H9 (cell line): ENCODE data around the gene OLIG1. TPM values are rescaled to one million over a fixed set of nuclear protein-coding genes. Genes with fewer than 3 reads are reported as not detected.

ENCODE experiments used
- DNase-seq: peaks from one replicate; pipeline ENCODE4 v3.0.0-alpha.2; 2017
- H2AFZ ChIP-seq: one replicate; pipeline ENCODE4 v1.6.1; 2013; ENCODE audit warnings: mild to moderate bottlenecking, low read length, control low read depth, moderate library complexity
- H2AK5ac ChIP-seq: 2 replicates; pipeline ENCODE4 v1.6.1; 2013; ENCODE audit warnings: low read length, control low read depth, mixed read lengths; ENCODE audit not compliant: insufficient read length
- H2BK120ac ChIP-seq: one replicate; pipeline ENCODE4 v1.6.1; 2013; ENCODE audit warnings: low read depth, mild to moderate bottlenecking, low read length, control low read depth, inconsistent platforms; ENCODE audit not compliant: poor library complexity, severe bottlenecking
- H2BK12ac ChIP-seq: 2 replicates; pipeline ENCODE4 v1.6.1; 2013; ENCODE audit warnings: low read length, control low read depth, mixed read lengths, low read depth; ENCODE audit not compliant: insufficient read length
- H2BK15ac ChIP-seq: 2 replicates; pipeline ENCODE4 v1.6.1; 2013; ENCODE audit warnings: low read depth, low read length, control low read depth
- H2BK20ac ChIP-seq: one replicate; pipeline ENCODE4 v1.6.1; 2013; ENCODE audit warnings: low read depth, mild to moderate bottlenecking, low read length, control low read depth, inconsistent platforms; ENCODE audit not compliant: poor library complexity, severe bottlenecking
- H2BK5ac ChIP-seq: 2 replicates; pipeline ENCODE4 v1.6.1; 2013; ENCODE audit warnings: low read length, control low read depth, mixed read lengths; ENCODE audit not compliant: insufficient read length
- H3K14ac ChIP-seq: 2 replicates; pipeline ENCODE4 v1.6.1; 2013; ENCODE audit warnings: low read length, control low read depth; ENCODE audit not compliant: insufficient read depth
- H3K18ac ChIP-seq: 2 replicates; pipeline ENCODE4 v1.6.1; 2013; ENCODE audit warnings: low read depth, mild to moderate bottlenecking, mixed read lengths, low read length, control low read depth; ENCODE audit not compliant: insufficient read length
- H3K23ac ChIP-seq: 2 replicates; pipeline ENCODE4 v1.6.1; 2013; ENCODE audit warnings: low read length, control low read depth, mixed read lengths, low read depth; ENCODE audit not compliant: insufficient read length
- H3K23me2 ChIP-seq: 2 replicates; pipeline ENCODE4 v1.6.1; 2013; ENCODE audit warnings: low read depth, mild to moderate bottlenecking, mixed read lengths, low read length, control low read depth; ENCODE audit not compliant: insufficient read length, poor library complexity, severe bottlenecking
- H3K27ac ChIP-seq: 2 replicates; pipeline ENCODE4 v1.5.1; 2013; ENCODE audit warnings: low read length, control low read depth, mixed read lengths, low read depth; ENCODE audit not compliant: insufficient read length
- H3K27me3 ChIP-seq: 2 replicates; pipeline ENCODE4 v1.6.1; 2013; ENCODE audit warnings: low read length, control low read depth, inconsistent platforms; ENCODE audit not compliant: insufficient read depth
- H3K4ac ChIP-seq: 2 replicates; pipeline ENCODE4 v1.6.1; 2013; ENCODE audit warnings: low read depth, mild to moderate bottlenecking, control low read depth, inconsistent platforms, low read length, moderate library complexity
- H3K4me1 ChIP-seq: 2 replicates; pipeline ENCODE4 v1.6.1; 2013; ENCODE audit warnings: low read length, control low read depth, inconsistent platforms; ENCODE audit not compliant: insufficient read depth
- H3K4me2 ChIP-seq: 2 replicates; pipeline ENCODE4 v1.6.1; 2013; ENCODE audit warnings: low read length, control low read depth, mixed read lengths; ENCODE audit not compliant: insufficient read length, insufficient read depth
- H3K56ac ChIP-seq: 2 replicates; pipeline ENCODE4 v1.6.1; 2013; ENCODE audit warnings: low read depth, mild to moderate bottlenecking, mixed read lengths, low read length, control low read depth; ENCODE audit not compliant: insufficient read length
- H3K79me1 ChIP-seq: 2 replicates; pipeline ENCODE4 v1.6.1; 2013; ENCODE audit warnings: low read depth, mild to moderate bottlenecking, moderate library complexity, low read length, control low read depth, inconsistent platforms; ENCODE audit not compliant: insufficient read depth, poor library complexity, severe bottlenecking
- H3K79me2 ChIP-seq: 2 replicates; pipeline ENCODE4 v1.6.1; 2013; ENCODE audit warnings: low read length, control low read depth, inconsistent platforms; ENCODE audit not compliant: insufficient read depth
- H3K9ac ChIP-seq: 2 replicates; pipeline ENCODE4 v1.6.1; 2013; ENCODE audit warnings: low read length, control low read depth, mixed read lengths; ENCODE audit not compliant: insufficient read length; ENCODE audit errors: extremely low read depth
- H3K9me3 ChIP-seq: one replicate; pipeline ENCODE4 v1.6.1; 2013; ENCODE audit warnings: low read depth, low read length, inconsistent platforms; ENCODE audit not compliant: control insufficient read depth
- H3T11ph ChIP-seq: one replicate; pipeline ENCODE4 v1.6.1; 2013; ENCODE audit warnings: mild to moderate bottlenecking, low read length, control low read depth, inconsistent platforms
- H4K20me1 ChIP-seq: one replicate; pipeline ENCODE4 v1.6.1; 2013; ENCODE audit not compliant: control insufficient read depth, insufficient read length, insufficient read depth
- H4K5ac ChIP-seq: 2 replicates; pipeline ENCODE4 v1.6.1; 2013; ENCODE audit warnings: low read depth, mild to moderate bottlenecking, mixed read lengths, low read length, control low read depth; ENCODE audit not compliant: insufficient read length
- H4K8ac ChIP-seq: replicated peaks from 2 replicates; pipeline ENCODE4 v1.6.1; 2013; ENCODE audit warnings: low read length, control low read depth, mixed read lengths, low read depth; ENCODE audit not compliant: insufficient read length
- H4K91ac ChIP-seq: 2 replicates; pipeline ENCODE4 v1.6.1; 2013; ENCODE audit warnings: low read depth, mild to moderate bottlenecking, moderate library complexity, mixed read lengths, low read length, control low read depth; ENCODE audit not compliant: insufficient read length
- H3K27ac Mint-ChIP-seq, 3 experiments: 2 replicates in 2 of 3; 3 replicates in 1 of 3; pipeline ENCODE4 v1.8.0; 2020 to 2021; ENCODE audit warnings: mixed read lengths in 3 of 3, mild to moderate bottlenecking in 1 of 3, moderate library complexity in 1 of 3
- H3K27me3 Mint-ChIP-seq: 2 replicates; pipeline ENCODE4 v1.8.0; 2021; ENCODE audit warnings: low read depth, mild to moderate bottlenecking, moderate library complexity, mixed read lengths
- H3K36me3 Mint-ChIP-seq, 3 experiments: 2 replicates in 2 of 3; 3 replicates in 1 of 3; pipeline ENCODE4 v1.8.0; 2020 to 2021; ENCODE audit warnings: low read depth in 3 of 3, mixed read lengths in 3 of 3; ENCODE audit not compliant: insufficient read depth in 1 of 3
- H3K4me1 Mint-ChIP-seq, 2 experiments: 2 replicates each; pipeline ENCODE4 v1.8.0; 2020; ENCODE audit warnings: mixed read lengths in 2 of 2
- H3K4me3 Mint-ChIP-seq, 2 experiments: 2 replicates in 1 of 2; 3 replicates in 1 of 2; pipeline ENCODE4 v1.8.0; 2020 to 2021; ENCODE audit warnings: mild to moderate bottlenecking in 2 of 2, mixed read lengths in 2 of 2, moderate library complexity in 1 of 2
- H3K9me3 Mint-ChIP-seq, 2 experiments: 2 replicates in 1 of 2; 3 replicates in 1 of 2; pipeline ENCODE4 v1.8.0; 2020; ENCODE audit warnings: mild to moderate bottlenecking in 2 of 2, mixed read lengths in 2 of 2, moderate library complexity in 1 of 2
- WGBS: extraction: QIAGEN DNeasy Blood & Tissue Kit; methylation state at CpG from one replicate; pipeline ENCODE4 v1.1.7; 2013; ENCODE audit warnings: missing lambda C conversion rate, low lambda C conversion rate, mixed read lengths; ENCODE audit not compliant: insufficient read length; ENCODE audit errors: extremely low coverage; 5-methylcytosine and 5-hydroxymethylcytosine counted together
- total RNA-seq: library from RNA; stranded (reverse); gene quantifications from 2 replicates; pipeline ENCODE4 v1.2.1, GENCODE V29; 2021
- TF ChIP-seq, protein P1 (sequence below): fragments of 200-600 bp; sonication (generic); conservative IDR thresholded peaks from 3 replicates; pipeline ENCODE4 v1.8.0; 2021; ENCODE audit warnings: antibody characterized with exemption, mild to moderate bottlenecking

OLIG1 gene
- total RNA-seq, 1 experiment from 2014 or later, result 0.31 TPM

DNA sequence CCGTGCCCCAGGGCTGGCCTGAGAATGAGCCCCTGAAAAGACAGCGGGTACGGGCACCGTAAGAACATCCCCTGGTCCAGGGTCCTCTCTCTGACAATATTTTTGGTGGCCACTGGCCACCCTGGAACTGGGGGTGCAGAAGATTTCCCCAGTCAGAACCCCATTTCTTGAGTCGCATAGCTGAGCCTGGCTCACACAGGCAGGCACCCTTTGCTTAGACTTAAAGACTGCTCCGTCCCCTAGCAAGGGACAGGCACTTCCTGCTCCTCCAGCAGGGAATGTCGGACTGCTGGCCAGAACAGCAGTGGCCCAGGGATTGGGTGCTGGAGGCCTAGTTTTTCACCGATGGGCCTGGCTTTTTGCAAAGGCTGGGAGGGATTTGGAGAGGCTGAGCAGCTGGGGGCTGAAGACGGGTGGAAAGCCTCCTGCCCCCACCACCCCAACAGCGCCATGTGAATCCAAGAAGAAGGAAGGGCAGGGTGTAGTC is 39.9 kb upstream of the OLIG1 start:
- peak overlapping the region in 1 of 2 experiments; percentile 59; a peak in 2 of 5 replicates for H3K4me3 Mint-ChIP-seq

More for the DNA sequence above, 39.9 kb upstream of the OLIG1 start:
- Histone ChIP-seq H4K20me1 (no peaks in the 10 kb centered on the region), H3K18ac (no peak overlapping the region), H3K27me3 (peaks cover 91% of the 10 kb centered on the region), H3K23ac (no peak overlapping the region), H4K8ac (no peak overlapping the region), H2BK15ac (no peak overlapping the region), H3K14ac (no peak overlapping the region), H3K79me1 (no peaks in the 10 kb centered on the region), H3K23me2 (peaks cover 9% of the 10 kb centered on the region), H2AK5ac (no peak overlapping the region), H4K5ac (no peak overlapping the region), H4K91ac (no peak overlapping the region), H3K4me2 (peak overlapping the region; percentile 13), H3K9me3 (no peaks in the 10 kb centered on the region), H3K27ac (no peak overlapping the region), H2BK20ac (no peak overlapping the region), H2BK12ac (no peak overlapping the region), H3K79me2 (no peaks in the 10 kb centered on the region), H2BK120ac (no peak overlapping the region), H3K4ac (no peak overlapping the region), H2BK5ac (no peak overlapping the region), H3K9ac (no peak overlapping the region), H3K4me1 (peaks cover 2% of the 10 kb centered on the region; the same call in 1 of the 2 replicates), H3K56ac (no peak overlapping the region), H3T11ph (no peak overlapping the region), H2AFZ (no peak overlapping the region)
- WGBS, result no CpG with 5 or more reads among the region's 10 CpGs
- Mint-ChIP-seq H3K9me3 (no peaks in the 10 kb centered on the region; a peak in 1 of 5 replicates), H3K4me1 (peaks cover 24 to 54% of the 10 kb centered on the region in 2 experiments), H3K36me3 (peaks cover 0 to 2% (median 0%) of the 10 kb centered on the region in 3 experiments; a peak in 1 of 7 replicates), H3K27me3 (peaks cover 97% of the 10 kb centered on the region), H3K27ac (no peak overlapping the region)
- peak; percentile 52 for DNase-seq
- TF ChIP-seq, protein P1, sequence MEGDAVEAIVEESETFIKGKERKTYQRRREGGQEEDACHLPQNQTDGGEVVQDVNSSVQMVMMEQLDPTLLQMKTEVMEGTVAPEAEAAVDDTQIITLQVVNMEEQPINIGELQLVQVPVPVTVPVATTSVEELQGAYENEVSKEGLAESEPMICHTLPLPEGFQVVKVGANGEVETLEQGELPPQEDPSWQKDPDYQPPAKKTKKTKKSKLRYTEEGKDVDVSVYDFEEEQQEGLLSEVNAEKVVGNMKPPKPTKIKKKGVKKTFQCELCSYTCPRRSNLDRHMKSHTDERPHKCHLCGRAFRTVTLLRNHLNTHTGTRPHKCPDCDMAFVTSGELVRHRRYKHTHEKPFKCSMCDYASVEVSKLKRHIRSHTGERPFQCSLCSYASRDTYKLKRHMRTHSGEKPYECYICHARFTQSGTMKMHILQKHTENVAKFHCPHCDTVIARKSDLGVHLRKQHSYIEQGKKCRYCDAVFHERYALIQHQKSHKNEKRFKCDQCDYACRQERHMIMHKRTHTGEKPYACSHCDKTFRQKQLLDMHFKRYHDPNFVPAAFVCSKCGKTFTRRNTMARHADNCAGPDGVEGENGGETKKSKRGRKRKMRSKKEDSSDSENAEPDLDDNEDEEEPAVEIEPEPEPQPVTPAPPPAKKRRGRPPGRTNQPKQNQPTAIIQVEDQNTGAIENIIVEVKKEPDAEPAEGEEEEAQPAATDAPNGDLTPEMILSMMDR, result no peak
